GM12891 (cell line): ENCODE data around the gene BCKDHA. TPM values are rescaled to one million over a fixed set of nuclear protein-coding genes. Genes with fewer than 3 reads are reported as not detected.

Source experiments
- DNase-seq: peaks from one replicate; pipeline ENCODE4 v3.0.0; 2011; ENCODE audit warnings: low spot score; ENCODE audit not compliant: insufficient read length
- FAIRE-seq: peaks from 2 replicates; lab custom pipeline; 2011; peaks lifted over from hg19 to GRCh38; lab: Jason Lieb, UNC
- PAX5 ChIP-seq: IDR thresholded peaks from 2 replicates; pipeline ENCODE4 v1.6.1; 2011; ENCODE audit warnings: low read length, moderate library complexity, mild to moderate bottlenecking; ENCODE audit not compliant: insufficient read depth, severe bottlenecking
- POLR2A ChIP-seq: IDR thresholded peaks from 2 replicates; pipeline ENCODE4 v1.6.1; 2011; ENCODE audit warnings: low read depth, low read length, control low read depth
- POLR2AphosphoS5 ChIP-seq: IDR thresholded peaks from 2 replicates; pipeline ENCODE4 v1.6.1; 2011; ENCODE audit warnings: low read depth, low read length, control low read depth
- POU2F2 ChIP-seq: IDR thresholded peaks from 2 replicates; pipeline ENCODE4 v1.6.1; 2011; ENCODE audit warnings: low read depth, mild to moderate bottlenecking, control low read depth, low read length, moderate library complexity
- SPI1 ChIP-seq: IDR thresholded peaks from 2 replicates; pipeline ENCODE4 v1.6.1; 2011; ENCODE audit warnings: low read depth, low read length, control low read depth
- TAF1 ChIP-seq: IDR thresholded peaks from 2 replicates; pipeline ENCODE4 v1.6.1; 2011; ENCODE audit warnings: low read depth, low read length, control low read depth
- polyA plus RNA-seq: library from polyadenylated mRNA; unstranded; fragments of >200 nt; gene quantifications from one replicate; pipeline ENCODE4 v1.2.1, GENCODE V29; 2012; ENCODE audit warnings: low read depth, missing spikeins, inconsistent platforms; ENCODE audit not compliant: missing spikeins

The BCKDHA gene
- 84.2 TPM for polyA plus RNA-seq

DNA sequence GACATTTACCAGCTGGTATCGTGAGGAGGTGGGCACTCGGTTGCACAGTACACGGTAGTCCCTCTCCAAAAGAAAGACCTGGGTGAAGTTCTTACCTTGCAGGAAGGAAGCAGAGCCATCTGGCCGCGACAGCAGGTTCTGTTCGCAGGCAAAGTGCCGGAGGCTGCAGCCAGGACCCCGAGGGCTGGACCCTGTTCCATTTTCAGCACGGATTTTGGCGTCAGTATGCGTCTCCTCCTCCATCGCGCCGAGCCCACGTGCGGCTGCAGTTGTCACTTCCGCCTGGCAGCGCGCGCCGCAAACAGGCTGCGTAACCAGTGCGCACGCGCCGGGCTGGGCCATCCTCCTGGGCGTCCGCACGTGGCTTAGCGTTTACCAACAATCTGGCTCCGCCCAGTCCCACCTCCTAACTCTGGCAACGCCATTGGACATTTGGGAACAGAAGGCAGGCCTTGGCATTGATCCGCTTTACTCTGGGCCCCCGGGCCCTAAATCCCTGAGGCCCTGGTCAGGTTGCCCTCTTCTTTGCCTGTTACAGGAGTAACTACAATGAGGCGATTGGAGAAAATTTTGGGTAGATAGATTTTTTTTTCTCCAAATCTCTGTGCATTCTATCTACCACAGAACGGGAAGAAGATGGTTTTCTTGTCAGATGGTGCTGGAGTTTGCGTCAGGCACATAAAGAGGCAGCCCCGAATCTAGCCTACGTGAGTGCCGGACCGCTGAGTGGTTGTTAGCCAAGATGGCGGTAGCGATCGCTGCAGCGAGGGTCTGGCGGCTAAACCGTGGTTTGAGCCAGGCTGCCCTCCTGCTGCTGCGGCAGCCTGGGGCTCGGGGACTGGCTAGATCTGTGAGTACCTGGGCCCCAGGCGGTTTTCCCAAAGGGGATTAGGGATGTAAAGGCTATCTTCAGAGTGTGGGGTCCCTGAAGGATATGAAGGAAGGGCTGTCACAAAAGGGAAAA is at the start of gene BCKDHA, which contains the start of gene EXOSC5:
Gene BCKDHA (plus strand): TSS at position 733 of the 964 bp plus-strand sequence. CDS start 10 bp downstream, at position 743.
Gene EXOSC5 (minus strand): TSS at position 274 of the 964 bp plus-strand sequence. CDS start 31 bp downstream, at position 243.
- no peak for TF ChIP-seq PAX5
- TF ChIP-seq POU2F2, result peak; percentile 55; the same call in 1 of the 2 replicates
- TF ChIP-seq TAF1, result peak; percentile 87
- peak; percentile 64 for TF ChIP-seq SPI1
- peak; percentile 62 for TF ChIP-seq POLR2AphosphoS5
- peak; percentile 81 for TF ChIP-seq POLR2A

DNA sequence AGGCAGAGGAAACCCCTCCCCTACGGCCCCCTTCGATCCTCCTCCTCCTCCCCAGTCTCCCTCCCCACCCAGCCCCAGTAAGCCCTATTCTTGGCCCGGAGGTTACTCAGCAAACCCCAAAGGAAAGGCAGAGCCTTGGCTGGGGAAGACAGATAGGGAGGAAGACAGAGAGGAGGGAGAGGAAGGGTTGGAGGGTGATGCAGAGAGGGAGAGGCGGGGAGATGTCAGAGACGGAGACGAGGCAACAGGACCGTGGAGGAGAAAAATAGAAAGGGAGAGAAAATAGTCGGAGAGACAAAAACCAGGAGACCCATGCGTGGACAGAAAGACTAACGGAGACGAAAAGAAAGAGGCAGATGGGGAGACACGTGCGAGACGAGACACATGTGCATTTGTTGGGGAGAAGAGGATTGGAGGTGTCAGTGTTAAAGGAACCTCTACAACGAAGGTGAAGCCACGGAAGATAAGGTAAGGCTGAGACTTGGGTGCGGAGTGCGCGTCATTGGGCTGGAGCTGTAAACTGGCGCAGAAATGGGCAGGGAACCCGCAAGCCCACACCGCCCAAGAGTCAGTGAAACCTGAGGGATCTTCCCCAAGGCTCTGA is 46.8 kb upstream of the BCKDHA start:
- DNase-seq (no peak), FAIRE-seq (no peak)
- TF ChIP-seq POLR2A, result no peak
- TF ChIP-seq POLR2AphosphoS5, result no peak
- TF ChIP-seq POU2F2, result 0 out of 2 replicates have a peak, but pooled peaks have one; percentile 5

More for the DNA sequence above, at the start of gene BCKDHA, which contains the start of gene EXOSC5:
- DNase-seq (peak; percentile 92), FAIRE-seq (peak; percentile 99)

DNA sequence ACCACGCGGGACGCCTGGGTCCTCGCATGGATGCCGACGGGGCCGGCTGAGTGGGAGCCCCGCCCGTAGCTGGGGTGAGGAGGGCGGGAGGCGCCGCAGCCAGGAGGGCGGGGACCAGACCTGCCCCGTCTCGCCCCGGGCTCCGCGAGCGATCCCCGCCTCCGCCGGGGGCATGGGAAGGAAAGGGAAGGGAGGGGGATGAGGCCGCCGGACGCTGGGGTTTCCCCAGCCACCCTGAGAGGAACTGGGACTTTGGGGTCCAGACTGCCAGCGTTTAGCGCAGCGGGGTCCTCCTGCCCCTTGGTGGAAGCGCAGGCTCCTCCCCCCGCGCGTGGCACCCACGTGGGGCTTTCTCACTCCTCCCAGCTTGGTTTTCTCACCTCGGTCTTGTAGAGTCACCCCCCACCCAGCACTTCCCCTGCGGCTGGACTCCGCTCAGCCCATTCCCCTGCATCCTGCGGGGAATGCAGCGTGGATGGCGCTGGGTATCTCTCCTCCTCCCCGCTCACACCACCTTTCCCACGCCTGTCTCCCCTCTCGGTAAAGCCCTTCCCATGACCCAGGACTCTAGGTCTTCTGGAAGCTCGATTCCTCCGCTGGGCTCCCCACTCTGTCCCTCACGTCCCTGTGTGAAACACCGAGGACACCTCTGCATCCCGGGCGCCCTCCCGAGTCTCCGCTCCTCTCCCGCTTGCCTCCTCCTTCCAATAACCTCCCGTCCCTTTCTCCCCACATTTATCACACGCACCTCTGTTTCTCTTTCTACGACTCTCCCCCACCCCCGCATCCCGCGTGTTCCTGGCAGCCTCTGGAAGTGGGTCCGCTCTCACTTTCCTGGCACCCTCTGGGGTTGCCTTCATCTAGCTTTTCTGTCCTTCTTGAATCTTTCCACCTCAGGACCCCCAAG is 46.0 kb upstream of the BCKDHA start:
- DNase-seq, result peak; percentile 81

DNA sequence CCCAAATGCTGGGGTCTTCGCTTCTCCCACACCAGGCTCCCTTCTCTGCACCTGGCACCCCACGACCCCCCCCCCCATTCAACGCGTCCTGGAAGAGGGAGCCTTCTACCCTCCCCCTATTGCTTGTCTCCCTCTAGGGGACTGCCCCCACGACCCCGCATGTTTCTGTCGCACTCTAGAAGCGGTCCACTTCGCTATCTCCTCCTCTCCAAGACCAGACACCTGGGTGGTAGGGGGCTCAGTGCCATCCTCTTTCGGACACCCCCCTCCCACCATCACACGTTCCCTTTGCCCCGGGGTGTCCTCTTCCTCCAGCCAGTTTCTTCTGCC is 45.4 kb upstream of the BCKDHA start:
- TF ChIP-seq SPI1, result no peak
- TF ChIP-seq POLR2AphosphoS5, result no peak
- no peak for TF ChIP-seq PAX5
- no peak for TF ChIP-seq POLR2A
- TF ChIP-seq POU2F2, result no peak
- TF ChIP-seq TAF1, result no peak

More for the DNA sequence above, 46.0 kb upstream of the BCKDHA start:
- TF ChIP-seq POLR2A, result peak; percentile 57; the same call in 1 of the 2 replicates
- TF ChIP-seq SPI1, result peak; percentile 81
- TF ChIP-seq POLR2AphosphoS5, result 0 out of 2 replicates have a peak, but pooled peaks have one; percentile 63
- TF ChIP-seq POU2F2, result 0 out of 2 replicates have a peak, but pooled peaks have one; percentile 4
- no peak for TF ChIP-seq PAX5
- FAIRE-seq, result peak; percentile 88

DNA sequence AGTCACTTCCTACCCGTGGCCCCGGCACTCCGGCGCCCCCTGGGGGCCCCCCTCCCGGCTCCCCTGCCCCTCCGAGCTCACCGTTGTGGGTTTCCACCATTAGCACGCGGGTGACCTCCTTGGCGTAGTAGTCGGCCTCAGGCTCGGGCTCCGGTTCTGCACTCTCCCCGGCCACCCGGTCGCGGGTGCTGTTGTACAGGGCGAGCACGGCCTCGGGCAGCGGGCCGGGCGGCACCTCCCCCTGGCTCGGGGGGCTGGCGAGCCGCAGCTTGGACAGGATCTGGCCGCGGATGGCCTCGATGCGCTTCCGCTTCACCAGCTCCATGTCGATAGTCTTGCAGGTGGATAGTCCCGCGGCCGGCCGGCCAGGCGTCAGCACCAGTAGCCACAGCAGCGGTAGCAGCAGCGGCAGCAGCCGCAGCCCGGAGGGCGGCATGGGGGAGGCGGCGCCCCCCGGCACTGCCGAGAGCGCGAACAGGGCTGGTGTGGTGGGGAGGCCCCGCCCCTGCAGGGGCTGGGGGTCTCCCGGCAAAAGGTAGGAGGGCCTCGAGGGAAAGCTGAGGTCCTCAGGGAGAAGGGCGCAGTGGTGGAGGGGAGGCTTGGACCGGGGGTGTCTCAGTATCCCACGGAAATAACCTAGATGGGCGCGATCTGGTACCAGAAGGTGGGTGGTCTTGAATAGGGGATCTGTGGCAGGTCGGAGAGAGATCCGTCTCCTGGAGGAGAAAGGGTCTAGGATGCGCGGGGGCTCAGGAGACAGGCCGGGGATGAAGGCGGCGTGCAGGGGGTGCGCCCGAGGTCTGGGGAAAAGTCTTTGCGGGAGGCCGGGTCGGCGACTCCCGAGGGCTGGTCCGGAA is 44.8 kb upstream of the BCKDHA start:
- FAIRE-seq, result peak; percentile 85
- peak; percentile 74 for DNase-seq
- TF ChIP-seq TAF1, result no peak; the same call in 1 of the 2 replicates
- TF ChIP-seq SPI1, result no peak; the same call in 1 of the 2 replicates
- no peak for TF ChIP-seq POLR2AphosphoS5
- no peak for TF ChIP-seq POLR2A
- TF ChIP-seq POU2F2, result no peak; the same call in 1 of the 2 replicates
- no peak for TF ChIP-seq PAX5

More for the DNA sequence above, 45.4 kb upstream of the BCKDHA start:
- DNase-seq, result no peak
- no peak for FAIRE-seq

DNA sequence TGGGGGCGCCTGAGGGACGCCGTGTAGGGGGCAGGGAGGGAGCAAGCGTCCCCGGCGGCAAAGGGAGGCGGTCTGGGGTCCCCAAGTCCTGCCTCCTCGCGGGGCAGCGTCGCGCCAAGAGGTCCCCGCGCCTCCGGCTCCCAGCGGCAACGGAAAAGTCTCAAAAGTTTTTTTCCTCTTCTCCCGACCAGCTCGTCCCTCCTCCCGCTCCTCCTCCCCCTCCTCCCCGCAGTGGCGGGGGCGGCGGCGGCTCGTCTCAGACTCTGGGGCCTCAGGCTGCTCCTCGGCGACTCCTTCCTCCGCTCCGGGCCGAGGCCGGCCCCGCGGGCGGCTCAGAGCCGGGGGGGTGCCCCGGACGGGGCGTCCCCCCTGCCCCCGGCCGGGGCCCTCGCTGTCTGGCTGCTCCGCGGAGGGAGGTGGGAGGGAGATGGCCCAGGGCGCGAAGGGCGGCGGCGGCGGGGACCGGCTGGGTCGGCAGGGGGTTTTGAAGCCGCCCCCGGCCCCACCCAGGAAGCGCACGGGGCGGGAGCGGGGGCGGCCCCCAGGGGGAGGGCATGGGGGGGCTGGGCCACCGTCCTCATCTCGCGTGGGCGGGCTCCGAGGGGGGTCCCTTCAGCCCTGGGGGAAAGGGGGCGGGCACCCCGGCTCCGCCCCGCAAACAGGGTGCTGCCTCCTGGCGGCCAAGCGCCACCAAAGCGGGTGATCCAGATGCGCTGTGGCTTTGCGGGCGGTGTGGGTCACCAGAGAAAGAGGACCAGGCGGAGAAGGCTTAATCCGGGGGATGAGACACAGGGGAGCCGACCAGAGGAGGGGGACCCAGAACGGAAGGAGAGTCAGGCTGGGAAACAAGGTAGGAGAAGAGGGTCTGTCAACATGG is 43.9 kb upstream of the BCKDHA start, which contains the start of gene TGFB1:
Gene TGFB1 (minus strand): TSS at position 457 of the 877 bp plus-strand sequence. CDS start 878 bp downstream, outside the sequence.
- DNase-seq, result peak; percentile 97
- TF ChIP-seq SPI1 (no peak), POLR2A (peak; percentile 58; the same call in 1 of the 2 replicates), POLR2AphosphoS5 (no peak), TAF1 (no peak), POU2F2 (no peak), PAX5 (no peak)
- peak; percentile 94 for FAIRE-seq

DNA sequence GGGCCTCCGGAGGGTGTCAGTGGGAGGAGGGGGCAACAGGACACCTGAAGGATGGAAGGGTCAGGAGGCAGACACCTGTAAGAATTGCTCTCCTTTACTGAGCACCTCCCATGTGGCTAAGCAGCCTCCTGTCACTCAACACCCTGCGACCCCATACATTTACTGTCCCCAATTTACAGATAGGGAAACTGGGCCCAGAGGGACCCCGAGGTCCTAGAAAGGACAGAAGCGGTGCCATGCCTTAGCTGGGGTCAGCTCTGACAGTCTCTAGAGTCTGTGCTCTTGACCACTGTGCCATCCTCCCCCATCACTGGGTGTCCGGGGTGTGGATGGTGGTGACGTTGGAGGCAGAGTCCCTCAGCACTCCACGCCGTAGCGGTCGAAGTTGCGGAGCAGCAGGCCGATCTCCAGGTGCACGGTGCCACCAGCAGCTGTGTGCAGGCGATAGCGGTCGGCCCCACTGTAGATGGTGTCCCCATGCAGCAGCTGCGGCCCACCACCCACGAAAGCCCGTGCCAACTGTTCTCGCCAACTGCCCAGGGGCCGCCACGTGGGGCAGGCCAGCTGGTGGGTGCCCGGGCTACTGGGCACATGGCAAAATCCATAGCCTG is 43.2 kb upstream of the BCKDHA start:
- no peak for DNase-seq
- TF ChIP-seq SPI1 (no peak), TAF1 (no peak), POLR2A (no peak), PAX5 (no peak), POU2F2 (no peak), POLR2AphosphoS5 (no peak)
- FAIRE-seq, result no peak
